Thyroid gland (tissue), 4 donors: ENCODE measurements around the gene ADAM12.

Experiments used
- POLR2A ChIP-seq, 2 donors: fragments of 450-650 bp; IDR thresholded peaks; one replicate each; pipeline ENCODE4 v1.6.1; 2017; ENCODE audit warnings: antibody characterized with exemption in 2 of 2, mild to moderate bottlenecking in 2 of 2, moderate library complexity in 1 of 2
- TF ChIP-seq, protein P1 (sequence below), 6 experiments: fragments of 200-600 bp in 3 of 6; fragments of 450-650 bp in 3 of 6; sonication (generic) in 3 of 6; IDR thresholded peaks; one replicate each; pipeline ENCODE4 v1.5.1; 2016 to 2019; ENCODE audit warnings: antibody characterized with exemption in 6 of 6, mild to moderate bottlenecking in 2 of 6, inconsistent platforms in 1 of 6, moderate library complexity in 1 of 6

DNA sequence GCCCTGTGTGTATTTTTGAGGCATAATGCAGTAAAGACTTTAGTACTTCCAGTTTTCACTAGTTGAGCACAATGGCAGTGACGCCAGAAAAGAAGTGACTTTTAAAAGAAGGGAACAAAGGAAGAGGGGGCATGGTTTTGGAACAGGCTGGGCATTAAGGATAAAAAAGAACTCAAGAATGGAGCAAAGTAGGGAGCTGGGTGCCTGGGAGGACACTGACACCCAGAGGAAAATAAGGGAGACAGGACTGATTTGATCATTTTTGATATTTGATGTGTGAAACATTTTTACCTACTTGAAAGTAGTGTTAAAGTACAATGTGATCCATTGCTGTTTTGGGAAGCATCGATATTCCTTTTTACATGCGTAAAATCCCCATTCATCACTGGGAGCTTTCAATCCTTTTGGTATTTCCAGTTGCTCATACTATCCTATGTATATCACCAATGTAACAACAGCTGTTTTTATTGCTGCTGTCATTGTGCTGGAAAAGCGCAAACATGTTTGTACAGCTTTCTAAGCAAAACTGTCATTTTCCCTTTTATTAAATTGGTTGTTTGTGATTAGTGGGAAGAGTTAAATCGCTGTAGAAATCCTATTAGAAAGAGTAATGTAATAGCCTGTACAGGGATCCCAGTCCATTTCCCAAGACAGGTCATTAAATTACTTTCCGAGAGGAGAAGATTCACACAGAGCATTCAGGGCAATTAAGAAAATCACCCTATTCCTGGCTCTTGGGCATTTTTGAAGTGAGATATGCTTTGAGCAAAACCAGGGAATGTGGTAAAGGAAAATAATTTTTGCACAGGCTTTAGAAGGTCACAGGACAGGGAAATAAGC is 85.2 kb downstream of the ADAM12 start:
- TF ChIP-seq, protein P1, sequence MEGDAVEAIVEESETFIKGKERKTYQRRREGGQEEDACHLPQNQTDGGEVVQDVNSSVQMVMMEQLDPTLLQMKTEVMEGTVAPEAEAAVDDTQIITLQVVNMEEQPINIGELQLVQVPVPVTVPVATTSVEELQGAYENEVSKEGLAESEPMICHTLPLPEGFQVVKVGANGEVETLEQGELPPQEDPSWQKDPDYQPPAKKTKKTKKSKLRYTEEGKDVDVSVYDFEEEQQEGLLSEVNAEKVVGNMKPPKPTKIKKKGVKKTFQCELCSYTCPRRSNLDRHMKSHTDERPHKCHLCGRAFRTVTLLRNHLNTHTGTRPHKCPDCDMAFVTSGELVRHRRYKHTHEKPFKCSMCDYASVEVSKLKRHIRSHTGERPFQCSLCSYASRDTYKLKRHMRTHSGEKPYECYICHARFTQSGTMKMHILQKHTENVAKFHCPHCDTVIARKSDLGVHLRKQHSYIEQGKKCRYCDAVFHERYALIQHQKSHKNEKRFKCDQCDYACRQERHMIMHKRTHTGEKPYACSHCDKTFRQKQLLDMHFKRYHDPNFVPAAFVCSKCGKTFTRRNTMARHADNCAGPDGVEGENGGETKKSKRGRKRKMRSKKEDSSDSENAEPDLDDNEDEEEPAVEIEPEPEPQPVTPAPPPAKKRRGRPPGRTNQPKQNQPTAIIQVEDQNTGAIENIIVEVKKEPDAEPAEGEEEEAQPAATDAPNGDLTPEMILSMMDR (IDR thresholded peaks at IDR 0.05) = peak in 3 of 6 experiments; percentile 24 to 35 (median 32)
- no peak for TF ChIP-seq POLR2A (IDR thresholded peaks at IDR 0.05)
